ENCODE results near the gene SERPINA7.
A peak's percentile ranks its signal among the peaks of the same experiment; 100 is the strongest.
"Not testable (repeated sequence)": the region's sequence is repeated elsewhere in the genome, so short reads cannot be mapped to it uniquely, and the experiment has no call there.

SERPINA7 gene

GRCh38 chrX:106038625-106039024 is at the start of gene SERPINA7:
Gene SERPINA7 (minus strand): TSS chrX:106038727. CDS start chrX:106037058, 1,669 bp downstream.
- DNase-seq, result no peak

- DNase-seq, result no peak
Observed at GRCh38 chrX:106069048-106069447, 30.5 kb upstream of the SERPINA7 start.

GRCh38 chrX:106050054-106050453 is 11.5 kb upstream of the SERPINA7 start:
- DNase-seq, result no peak

- DNase-seq, result no peak
Observed at GRCh38 chrX:106042296-106042695, 3.8 kb upstream of the SERPINA7 start.

GRCh38 chrX:106040861-106041260 is 2.3 kb upstream of the SERPINA7 start:
- no peak for DNase-seq

GRCh38 chrX:106039920-106040319 is 1.4 kb upstream of the SERPINA7 start:
- DNase-seq, result peak; percentile 0

GRCh38 chrX:106037835-106038473 is 573 bp downstream of the SERPINA7 start:
- DNase-seq, result no peak

GRCh38 chrX:106036716-106037115 is 1.8 kb downstream of the SERPINA7 start:
- DNase-seq, result no peak

- no peak for DNase-seq
Observed at GRCh38 chrX:106035064-106035463, 3.5 kb downstream of the SERPINA7 start.

GRCh38 chrX:106023947-106024346 is 14.6 kb downstream of the SERPINA7 start:
- no peak for DNase-seq

- DNase-seq, result no peak
Observed at GRCh38 chrX:106022238-106022637, 16.3 kb downstream of the SERPINA7 start.

- no peak for DNase-seq
Observed at GRCh38 chrX:106014119-106014775, 24.3 kb downstream of the SERPINA7 start.

GRCh38 chrX:106009145-106009544 is 29.4 kb downstream of the SERPINA7 start:
- no peak for DNase-seq

GRCh38 chrX:106007815-106008214 is 30.7 kb downstream of the SERPINA7 start:
- no peak for DNase-seq

- no peak for DNase-seq
Observed at GRCh38 chrX:106005684-106006083, 32.8 kb downstream of the SERPINA7 start.

- not testable (repeated sequence) for DNase-seq
Observed at GRCh38 chrX:106000609-106001008, 37.9 kb downstream of the SERPINA7 start.

- DNase-seq, result no peak
Observed at GRCh38 chrX:106000203-106000602, 38.3 kb downstream of the SERPINA7 start.

GRCh38 chrX:105999294-105999693 is 39.2 kb downstream of the SERPINA7 start:
- DNase-seq, result no peak

- not testable (repeated sequence) for DNase-seq
Observed at GRCh38 chrX:105988487-105988886, 50.0 kb downstream of the SERPINA7 start.

Measured in fibroblast of upper back skin (primary cell).